Ovary (tissue), 9 donors: ENCODE measurements around the gene CTNNBL1. TPM values are rescaled to one million over a fixed set of nuclear protein-coding genes. Genes with fewer than 3 reads are reported as not detected.

Experiments used
- DNase-seq, 5 donors: peaks; one replicate each; pipeline ENCODE4 v3.0.0-alpha.2; 2019 to 2020
- H3K27ac ChIP-seq, 2 donors: fragments of 200-600 bp; one replicate each; pipeline versions ENCODE4 v1.5.1 to v1.8.0; 2019 to 2022
- H3K27me3 ChIP-seq: fragments of 200-600 bp; one replicate; pipeline ENCODE4 v1.8.0; 2022
- H3K36me3 ChIP-seq: fragments of 200-600 bp; sonication (generic); one replicate; pipeline ENCODE4 v1.5.1; 2019
- H3K4me1 ChIP-seq: one replicate; pipeline ENCODE4 v1.8.1; 2013; ENCODE audit warnings: mild to moderate bottlenecking, moderate library complexity; ENCODE audit not compliant: insufficient read depth
- H3K4me3 ChIP-seq: fragments of 200-600 bp; sonication (generic); one replicate; pipeline ENCODE4 v1.5.1; 2017
- H3K9me3 ChIP-seq, 2 donors: fragments of 200-600 bp in 1 of 2; sonication (generic) in 1 of 2; one replicate each; pipeline versions ENCODE4 v1.5.1 to v1.8.1; 2013 to 2019; ENCODE audit warnings: mild to moderate bottlenecking in 1 of 2, moderate library complexity in 1 of 2
- EP300 ChIP-seq: sonication (generic); formaldehyde crosslinking; IDR thresholded peaks from one replicate; pipeline ENCODE4 v1.6.1; 2017; ENCODE audit warnings: antibody characterized with exemption
- POLR2A ChIP-seq: fragments of 450-650 bp; IDR thresholded peaks from one replicate; pipeline ENCODE4 v1.6.1; 2017; ENCODE audit warnings: antibody characterized with exemption, mild to moderate bottlenecking, moderate library complexity
- WGBS, 3 donors: extraction: QIAGEN DNeasy Blood & Tissue Kit in 1 of 3; methylation state at CpG; one replicate each; pipeline versions ENCODE4 v1.1.5 to v1.1.7; 2013 to 2017; 5-methylcytosine and 5-hydroxymethylcytosine counted together
- intact Hi-C, 4 donors: fragments of 100-400 bp; cut with DNase I; formaldehyde crosslinking; loops; one replicate each; pipeline versions ENCODE4 v1.11.0 to v1.15.1; 2022 to 2023
- polyA plus RNA-seq, 2 donors: library from polyadenylated mRNA; stranded (reverse); fragments of 200-250 nt in 1 of 2; fragments of 350-450 nt in 1 of 2; fragmentation: Illumina TruSeq in 1 of 2; extraction: RNeasy Lipid Tissue Mini Kit (QIAGEN cat#74804) in 1 of 2; gene quantifications; one replicate each; pipeline ENCODE4 v1.2.3, GENCODE V29; 2013 to 2014
- total RNA-seq, 7 donors: library from RNA; depleted of rRNA in 2 of 7; stranded (reverse); fragments of >200 nt in 2 of 7; fragmentation: NEBNext Ultra II Directional in 3 of 7; extraction: Animal tissue kit (Norgen Biotek cat#: 25700) in 3 of 7; gene quantifications; one replicate each; pipeline versions ENCODE4 v1.1.0 to v1.2.4, GENCODE V29; 2016 to 2023
- TF ChIP-seq, protein P1 (sequence below), 3 donors: fragments of 450-650 bp in 2 of 3; fragments of 200-600 bp in 1 of 3; IDR thresholded peaks; one replicate each; pipeline versions ENCODE4 v1.5.1 to v1.8.0; 2016 to 2022; ENCODE audit warnings: antibody characterized with exemption in 3 of 3, mild to moderate bottlenecking in 1 of 3
- donor health status: DM: no; HTN: no; CAD: no; lungs with moderate emphysema.
- donor health status: DM: no; HTN: no; CAD: no.
- donor health status: Bipolar disorder and iron deficiency.
- donor health status: DM: yes; HTN: yes; CAD: no.
- donor health status: DM: no; HTN: no; CAD: no.
- donor health status: DM: yes; HTN: yes; CAD: no.

CTNNBL1 gene
- total and polyA plus RNA-seq, 9 donors = 17.3 to 58.7 (median 42.3) TPM

DNA sequence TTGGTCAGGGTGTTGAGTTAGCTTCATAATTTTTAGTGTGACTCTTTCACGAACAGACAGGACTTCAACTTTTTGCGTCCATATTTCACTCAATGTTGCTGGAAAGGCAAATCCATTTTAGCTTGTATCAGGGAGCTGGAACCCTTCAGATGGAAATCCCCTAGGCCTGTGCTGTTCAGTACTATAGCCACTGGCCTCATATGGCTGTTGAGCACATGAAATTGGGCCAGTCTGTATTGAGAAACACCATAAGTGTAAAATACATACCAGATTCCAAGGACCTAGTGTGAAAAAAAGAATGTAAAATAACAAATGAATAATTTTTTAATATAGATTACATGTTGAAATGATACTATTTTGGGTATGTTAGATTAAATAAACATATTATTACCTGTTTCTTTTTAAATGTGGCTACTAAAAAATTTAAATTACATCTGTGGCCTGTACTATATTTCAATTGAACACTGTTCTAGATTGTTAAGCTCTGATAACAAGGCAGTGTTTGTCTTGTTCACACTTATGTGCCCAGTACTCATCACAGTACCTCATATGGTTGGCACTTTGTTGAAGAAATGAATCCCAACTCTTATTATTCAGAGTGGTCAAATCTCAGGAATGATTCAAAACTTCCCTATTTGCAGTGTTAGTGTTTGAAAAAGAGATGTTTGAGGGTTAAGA lies 34.3 kb downstream of the CTNNBL1 start:
- no peak overlapping the region for H3K27ac ChIP-seq
- H3K27me3 ChIP-seq = no peaks in the 10 kb centered on the region
- no peaks in the 10 kb centered on the region for H3K9me3 ChIP-seq
- 90 to 95% (median 95%) methylated on average over 2 of the region's 2 CpGs for WGBS, 3 donors
- H3K4me3 ChIP-seq = no peak overlapping the region
- DNase-seq = no peak
- intact Hi-C loops = no loop called here
- no peaks in the 10 kb centered on the region for H3K4me1 ChIP-seq
- TF ChIP-seq EP300 (no peak), POLR2A (no peak)
- TF ChIP-seq, protein P1, sequence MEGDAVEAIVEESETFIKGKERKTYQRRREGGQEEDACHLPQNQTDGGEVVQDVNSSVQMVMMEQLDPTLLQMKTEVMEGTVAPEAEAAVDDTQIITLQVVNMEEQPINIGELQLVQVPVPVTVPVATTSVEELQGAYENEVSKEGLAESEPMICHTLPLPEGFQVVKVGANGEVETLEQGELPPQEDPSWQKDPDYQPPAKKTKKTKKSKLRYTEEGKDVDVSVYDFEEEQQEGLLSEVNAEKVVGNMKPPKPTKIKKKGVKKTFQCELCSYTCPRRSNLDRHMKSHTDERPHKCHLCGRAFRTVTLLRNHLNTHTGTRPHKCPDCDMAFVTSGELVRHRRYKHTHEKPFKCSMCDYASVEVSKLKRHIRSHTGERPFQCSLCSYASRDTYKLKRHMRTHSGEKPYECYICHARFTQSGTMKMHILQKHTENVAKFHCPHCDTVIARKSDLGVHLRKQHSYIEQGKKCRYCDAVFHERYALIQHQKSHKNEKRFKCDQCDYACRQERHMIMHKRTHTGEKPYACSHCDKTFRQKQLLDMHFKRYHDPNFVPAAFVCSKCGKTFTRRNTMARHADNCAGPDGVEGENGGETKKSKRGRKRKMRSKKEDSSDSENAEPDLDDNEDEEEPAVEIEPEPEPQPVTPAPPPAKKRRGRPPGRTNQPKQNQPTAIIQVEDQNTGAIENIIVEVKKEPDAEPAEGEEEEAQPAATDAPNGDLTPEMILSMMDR (IDR thresholded peaks at IDR 0.05) = no peak
- no peaks in the 10 kb centered on the region for H3K36me3 ChIP-seq

DNA sequence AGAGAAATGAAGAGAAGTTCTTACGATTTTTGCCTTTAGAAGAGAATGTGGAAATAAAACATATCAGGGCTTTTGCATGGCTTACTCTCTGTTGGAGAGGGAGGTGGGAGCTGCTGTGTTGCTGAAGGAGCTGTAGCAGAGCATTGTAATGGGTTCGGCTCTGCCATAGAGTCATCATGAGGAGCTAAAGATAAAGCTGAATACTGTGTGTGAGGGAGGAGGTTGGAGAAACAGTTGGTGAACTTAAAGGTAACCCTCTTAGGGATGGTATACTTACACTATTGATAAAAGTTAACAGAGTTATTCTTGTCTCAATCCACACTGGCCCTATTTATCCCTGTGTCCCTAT lies 34.8 kb downstream of the CTNNBL1 start:
- H3K27ac ChIP-seq = no peak overlapping the region
- H3K9me3 ChIP-seq = no peaks in the 10 kb centered on the region
- intact Hi-C loops = no loop called here

DNA sequence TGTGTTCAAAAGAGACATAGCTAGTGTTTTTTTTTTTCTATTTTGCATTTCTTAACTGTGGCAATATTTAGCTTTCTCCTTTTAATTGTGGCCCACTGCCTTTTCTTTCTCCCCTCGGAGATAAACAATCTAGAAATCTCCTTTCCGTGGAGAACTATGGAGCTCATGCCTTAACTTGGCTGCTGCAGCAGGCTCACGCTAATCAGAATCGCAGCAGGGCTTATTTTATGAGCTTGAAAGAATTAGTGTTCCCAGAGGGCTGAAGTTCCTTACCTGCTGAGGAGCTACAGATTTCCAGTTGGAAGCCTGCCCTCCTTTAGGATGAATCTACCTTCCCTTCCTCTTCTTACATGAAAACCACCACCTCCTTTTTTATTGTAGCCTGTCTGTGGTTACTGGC lies 35.6 kb downstream of the CTNNBL1 start:
- Histone ChIP-seq H3K4me1 (no peaks in the 10 kb centered on the region), H3K4me3 (no peak overlapping the region), H3K36me3 (no peaks in the 10 kb centered on the region), H3K27ac (no peak overlapping the region), H3K27me3 (no peaks in the 10 kb centered on the region), H3K9me3 (no peaks in the 10 kb centered on the region)
- no peak for DNase-seq
- intact Hi-C loops = no loop called here
- TF ChIP-seq EP300 = no peak
- TF ChIP-seq, protein P1 (IDR thresholded peaks at IDR 0.05) = no peak
- WGBS, 3 donors = 17 to 22% (median 18%) methylated on average over 4 of the region's 4 CpGs

More for the DNA sequence above, 34.8 kb downstream of the CTNNBL1 start:
- no peak for DNase-seq
- no peak for TF ChIP-seq EP300
- no peak for TF ChIP-seq POLR2A
- TF ChIP-seq, protein P1 (IDR thresholded peaks at IDR 0.05) = no peak
- H3K4me1 ChIP-seq = no peaks in the 10 kb centered on the region
- H3K36me3 ChIP-seq = no peaks in the 10 kb centered on the region
- no peaks in the 10 kb centered on the region for H3K27me3 ChIP-seq
- WGBS, 3 donors = 44 to 67% (median 57%) methylated on average over 2 of the region's 2 CpGs
- no peak overlapping the region for H3K4me3 ChIP-seq

DNA sequence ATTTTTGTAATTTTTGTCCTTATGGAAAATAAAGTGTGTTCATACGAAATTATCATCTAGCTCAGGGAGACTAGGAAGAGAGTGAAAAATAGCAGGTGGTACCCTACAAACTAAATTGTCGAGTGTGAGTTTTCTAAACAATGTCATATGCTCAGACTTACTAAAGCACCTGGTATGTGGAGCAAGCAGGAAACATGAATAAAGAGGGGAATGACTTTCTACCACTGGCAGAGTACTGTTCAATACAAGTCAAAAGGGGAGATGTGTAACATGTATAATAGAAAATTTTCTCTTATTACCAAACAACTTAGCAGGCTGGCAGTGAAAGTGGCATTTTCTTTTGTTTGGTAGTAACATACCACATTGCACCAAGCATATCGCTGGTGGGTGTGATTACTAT lies 36.1 kb downstream of the CTNNBL1 start:
- H3K27me3 ChIP-seq = no peaks in the 10 kb centered on the region
- intact Hi-C loops = no loop called here
- H3K27ac ChIP-seq = no peak overlapping the region
- TF ChIP-seq EP300 (no peak), POLR2A (no peak)
- TF ChIP-seq, protein P1 (IDR thresholded peaks at IDR 0.05) = no peak
- no peaks in the 10 kb centered on the region for H3K9me3 ChIP-seq
- no peaks in the 10 kb centered on the region for H3K36me3 ChIP-seq
- H3K4me1 ChIP-seq = no peaks in the 10 kb centered on the region
- 34 to 39% (median 38%) methylated on average over 3 of the region's 3 CpGs for WGBS, 3 donors
- H3K4me3 ChIP-seq = no peak overlapping the region
- no peak for DNase-seq
